ENCODE measurements around the gene THUMPD1.
A peak's percentile ranks its signal among the peaks of the same experiment; 100 is the strongest.
"Not testable (repeated sequence)": the region's sequence is repeated elsewhere in the genome, so short reads cannot be mapped to it uniquely, and the experiment has no call there.

THUMPD1 gene

GRCh38 chr16:20707461-20707860 is 34.2 kb downstream of the THUMPD1 start:
- no peak overlapping the region for H3K27ac ChIP-seq
- TF ChIP-seq CTCF (IDR thresholded peaks at IDR 0.05) (no peak), ZFX (IDR thresholded peaks at IDR 0.05; ENCODE audit: borderline replicate concordance) (no peak)

- H3K27ac ChIP-seq, result not testable (repeated sequence)
These were observed 35.6 kb downstream of the THUMPD1 start for GRCh38 chr16:20705972-20706371.

GRCh38 chr16:20704281-20704680 is 37.3 kb downstream of the THUMPD1 start:
- TF ChIP-seq ZFX (IDR thresholded peaks at IDR 0.05; ENCODE audit: borderline replicate concordance) (no peak), CTCF (IDR thresholded peaks at IDR 0.05) (no peak)
- peak overlapping the region; percentile 52 for H3K27ac ChIP-seq

GRCh38 chr16:20701692-20702091 is 39.9 kb downstream of the THUMPD1 start:
- not testable (repeated sequence) for H3K27ac ChIP-seq

GRCh38 chr16:20696618-20697017 is 45.0 kb downstream of the THUMPD1 start:
- H3K27ac ChIP-seq, result no peak overlapping the region
- no peak for TF ChIP-seq CTCF (IDR thresholded peaks at IDR 0.05)
- TF ChIP-seq ZFX (IDR thresholded peaks at IDR 0.05; ENCODE audit: borderline replicate concordance), result no peak

- peak overlapping the region; percentile 69 for H3K27ac ChIP-seq
- TF ChIP-seq ZFX (IDR thresholded peaks at IDR 0.05; ENCODE audit: borderline replicate concordance), result no peak
- TF ChIP-seq CTCF (IDR thresholded peaks at IDR 0.05), result no peak
These were observed 46.6 kb downstream of the THUMPD1 start for GRCh38 chr16:20695024-20695423.

GRCh38 chr16:20694096-20694495 is 47.5 kb downstream of the THUMPD1 start:
- H3K27ac ChIP-seq, result peak overlapping the region; percentile 69

- TF ChIP-seq ZFX (IDR thresholded peaks at IDR 0.05; ENCODE audit: borderline replicate concordance) (no peak), CTCF (IDR thresholded peaks at IDR 0.05) (no peak)
- no peak overlapping the region for H3K27ac ChIP-seq
These were observed 52.0 kb downstream of the THUMPD1 start for GRCh38 chr16:20689668-20690067.

GRCh38 chr16:20683812-20684211 is 57.8 kb downstream of the THUMPD1 start:
- no peak for TF ChIP-seq ZFX (IDR thresholded peaks at IDR 0.05; ENCODE audit: borderline replicate concordance)
- no peak for TF ChIP-seq CTCF (IDR thresholded peaks at IDR 0.05)
- H3K27ac ChIP-seq, result no peak overlapping the region
